GM21367 (cell line): ENCODE data around the gene ARPC1B.

Experiments used
- ATAC-seq: cut with Tn5 transposase; IDR thresholded peaks from one replicate; pipeline ENCODE4 v1.9.1; 2021; ENCODE audit not compliant: unreplicated experiment

Gene ARPC1B

DNA sequence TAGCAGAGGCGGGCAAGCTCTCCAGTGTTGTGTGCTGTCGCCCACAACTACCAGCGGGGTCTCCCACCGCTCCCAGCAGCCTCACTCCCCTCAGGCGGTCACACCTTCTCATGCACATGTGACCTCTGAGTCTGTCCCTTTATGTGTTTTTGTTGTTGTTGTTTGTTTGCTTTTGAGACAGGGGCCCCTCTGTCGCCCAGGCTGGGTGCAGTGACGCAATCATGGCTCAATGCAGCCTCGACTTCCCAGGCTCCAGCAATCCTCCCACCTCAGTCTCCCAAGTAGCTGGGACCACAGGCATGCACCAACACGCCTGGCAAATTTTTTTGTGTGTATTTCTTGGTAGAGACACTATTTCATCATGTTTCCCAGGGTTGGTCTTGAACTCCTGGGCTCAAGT, 65.7 kb downstream of the ARPC1B start:
- no peak for ATAC-seq
